ENCODE results near the gene RHOU. TPM values are rescaled to one million over a fixed set of nuclear protein-coding genes. Genes with fewer than 3 reads are reported as not detected.

The RHOU gene
- total RNA-seq, 4 donors from 2014 or later = 18.5 to 38.4 (median 23.5) TPM

DNA sequence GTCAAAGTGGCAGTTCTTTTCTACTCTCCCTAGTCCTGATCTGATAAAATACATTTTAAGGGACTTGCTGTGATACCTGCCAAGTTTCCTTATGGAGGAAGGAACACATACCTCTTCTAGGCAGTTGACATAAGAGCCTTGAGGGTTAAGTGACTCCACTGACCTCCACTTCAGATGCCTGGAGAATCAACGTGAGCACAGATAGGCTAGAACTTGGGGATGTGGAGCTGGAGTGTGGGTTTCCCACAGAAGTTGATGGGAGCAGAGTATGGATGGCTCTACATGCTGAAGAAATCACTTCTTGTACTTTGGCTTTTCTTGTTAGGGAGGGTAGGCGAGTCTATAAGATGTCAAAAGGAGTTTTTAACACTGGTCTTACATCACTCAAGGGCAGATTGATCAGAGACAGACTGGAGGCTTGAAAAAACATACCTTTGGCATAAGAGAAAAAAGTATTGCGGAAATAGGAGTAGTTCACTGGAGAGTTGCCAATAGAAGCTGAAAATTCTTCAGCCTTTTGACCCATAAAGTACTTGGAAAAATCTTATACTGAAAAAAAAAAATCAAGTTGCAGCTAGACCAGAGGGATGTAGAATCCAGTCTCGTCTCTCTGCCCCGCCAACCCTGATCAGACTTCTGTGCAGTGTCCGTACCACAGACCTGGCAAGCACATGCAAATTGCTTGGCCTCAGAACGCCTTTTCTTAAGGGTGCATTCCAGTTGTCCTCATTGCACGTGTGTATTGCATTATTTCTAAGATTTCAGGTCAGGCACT is 5.5 kb downstream of the RHOU start:
- DNase-seq = peak; percentile 81 to 84
- TF ChIP-seq POLR2A (IDR thresholded peaks at IDR 0.05) = no peak
- TF ChIP-seq, protein P1, sequence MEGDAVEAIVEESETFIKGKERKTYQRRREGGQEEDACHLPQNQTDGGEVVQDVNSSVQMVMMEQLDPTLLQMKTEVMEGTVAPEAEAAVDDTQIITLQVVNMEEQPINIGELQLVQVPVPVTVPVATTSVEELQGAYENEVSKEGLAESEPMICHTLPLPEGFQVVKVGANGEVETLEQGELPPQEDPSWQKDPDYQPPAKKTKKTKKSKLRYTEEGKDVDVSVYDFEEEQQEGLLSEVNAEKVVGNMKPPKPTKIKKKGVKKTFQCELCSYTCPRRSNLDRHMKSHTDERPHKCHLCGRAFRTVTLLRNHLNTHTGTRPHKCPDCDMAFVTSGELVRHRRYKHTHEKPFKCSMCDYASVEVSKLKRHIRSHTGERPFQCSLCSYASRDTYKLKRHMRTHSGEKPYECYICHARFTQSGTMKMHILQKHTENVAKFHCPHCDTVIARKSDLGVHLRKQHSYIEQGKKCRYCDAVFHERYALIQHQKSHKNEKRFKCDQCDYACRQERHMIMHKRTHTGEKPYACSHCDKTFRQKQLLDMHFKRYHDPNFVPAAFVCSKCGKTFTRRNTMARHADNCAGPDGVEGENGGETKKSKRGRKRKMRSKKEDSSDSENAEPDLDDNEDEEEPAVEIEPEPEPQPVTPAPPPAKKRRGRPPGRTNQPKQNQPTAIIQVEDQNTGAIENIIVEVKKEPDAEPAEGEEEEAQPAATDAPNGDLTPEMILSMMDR (IDR thresholded peaks at IDR 0.05) = no peak
- no peak overlapping the region for H3K4me3 ChIP-seq (replicated peaks in 1 of 3)
- H3K27me3 ChIP-seq = no peaks in the 10 kb centered on the region
- peaks cover 32 to 41% of the 10 kb centered on the region in 2 donors for H3K4me1 ChIP-seq
- H3K9me3 ChIP-seq = no peaks in the 10 kb centered on the region
- H3K27ac ChIP-seq = peak overlapping the region; percentile 25 to 96 (median 62)
- H3K36me3 ChIP-seq = peaks cover 19 to 22% of the 10 kb centered on the region in 2 donors
- intact Hi-C loops (cut with DNase I) = no loop called here
- 25 to 36% methylated on average over 8 of the region's 8 CpGs for WGBS, 2 donors

DNA sequence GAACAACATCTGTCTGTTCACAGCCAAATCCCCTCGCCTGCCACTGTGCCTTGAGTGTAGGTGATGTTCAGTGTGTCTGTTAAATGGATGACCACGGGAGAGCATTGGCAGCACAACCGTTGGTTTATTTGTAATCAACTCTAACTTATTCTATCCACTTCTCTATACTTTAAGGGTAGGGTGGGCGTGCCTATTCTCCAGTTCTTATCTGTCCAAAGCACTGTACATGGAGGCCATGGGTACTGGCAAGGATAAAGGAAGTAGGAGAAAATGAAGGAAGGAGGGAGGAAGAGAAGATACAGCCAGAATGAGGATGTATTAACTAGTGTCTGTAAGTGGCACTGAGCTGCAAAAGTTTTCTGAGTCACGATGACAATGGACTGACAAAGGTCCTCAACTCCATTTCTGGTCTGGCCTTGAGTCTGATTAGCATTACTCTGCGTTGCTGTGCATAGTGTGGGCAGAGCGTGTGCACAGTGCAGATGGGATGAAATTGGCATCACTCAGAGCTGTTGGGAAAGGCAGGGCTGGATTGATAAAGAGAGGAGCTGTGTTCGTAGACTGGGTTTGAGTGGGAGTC is 7.1 kb downstream of the RHOU start:
- Histone ChIP-seq H3K9me3 (no peaks in the 10 kb centered on the region), H3K4me3 (replicated peaks in 1 of 3) (no peak overlapping the region), H3K4me1 (peaks cover 27 to 41% of the 10 kb centered on the region in 2 donors), H3K27ac (no peak overlapping the region), H3K36me3 (peaks cover 19 to 22% of the 10 kb centered on the region in 2 donors), H3K27me3 (no peaks in the 10 kb centered on the region)
- WGBS, 2 donors = 94 to 95% methylated on average over 8 of the region's 8 CpGs
- intact Hi-C loops (cut with DNase I) = no loop called here
- DNase-seq = no peak
- TF ChIP-seq, protein P1 (IDR thresholded peaks at IDR 0.05) = no peak
- TF ChIP-seq POLR2A (IDR thresholded peaks at IDR 0.05) = no peak

DNA sequence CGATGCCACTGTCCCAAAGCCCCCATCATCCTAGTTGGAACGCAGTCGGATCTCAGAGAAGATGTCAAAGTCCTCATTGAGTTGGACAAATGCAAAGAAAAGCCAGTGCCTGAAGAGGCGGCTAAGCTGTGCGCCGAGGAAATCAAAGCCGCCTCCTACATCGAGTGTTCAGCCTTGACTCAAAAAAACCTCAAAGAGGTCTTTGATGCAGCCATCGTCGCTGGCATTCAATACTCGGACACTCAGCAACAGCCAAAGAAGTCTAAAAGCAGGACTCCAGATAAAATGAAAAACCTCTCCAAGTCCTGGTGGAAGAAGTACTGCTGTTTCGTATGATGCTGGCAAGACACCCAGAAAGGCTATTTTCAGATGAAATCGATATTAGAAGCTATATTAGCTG is 8.1 kb downstream of the RHOU start:
- TF ChIP-seq, protein P1 (IDR thresholded peaks at IDR 0.05) = no peak
- TF ChIP-seq POLR2A (IDR thresholded peaks at IDR 0.05) = no peak
- no peaks in the 10 kb centered on the region for H3K27me3 ChIP-seq
- WGBS, 2 donors = 95 to 96% methylated on average over 13 of the region's 13 CpGs
- H3K4me3 ChIP-seq (replicated peaks in 1 of 3) = no peak overlapping the region
- no peak overlapping the region for H3K27ac ChIP-seq
- H3K4me1 ChIP-seq = peaks cover 22 to 34% of the 10 kb centered on the region in 2 donors
- H3K9me3 ChIP-seq = no peaks in the 10 kb centered on the region
- peaks cover 19 to 22% of the 10 kb centered on the region in 2 donors for H3K36me3 ChIP-seq
- intact Hi-C loops (cut with DNase I) = no loop called here
- no peak for DNase-seq

DNA sequence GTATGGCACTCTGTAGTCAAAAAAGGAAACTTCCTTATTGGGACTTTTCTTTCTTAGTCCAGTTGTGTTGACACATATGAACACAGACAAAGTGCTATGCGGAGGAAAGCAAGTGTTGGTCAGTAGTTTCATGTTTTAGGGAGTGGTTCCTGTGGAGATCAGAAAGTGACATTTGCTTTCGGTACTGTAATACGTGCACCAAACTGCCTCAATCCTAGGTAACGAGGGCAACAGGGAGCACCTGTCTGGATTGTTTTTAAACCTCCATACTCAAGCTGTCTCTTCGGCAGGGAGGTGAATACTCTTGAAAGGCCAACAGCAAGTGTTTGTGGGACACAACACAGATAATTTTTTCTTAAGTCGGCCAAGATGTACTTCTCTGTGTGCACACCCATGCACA is 9.1 kb downstream of the RHOU start:
- no peak overlapping the region for H3K27ac ChIP-seq
- no peak overlapping the region for H3K4me3 ChIP-seq (replicated peaks in 1 of 3)
- H3K9me3 ChIP-seq = no peaks in the 10 kb centered on the region
- peaks cover 19 to 22% of the 10 kb centered on the region in 2 donors for H3K36me3 ChIP-seq
- peaks cover 22 to 24% of the 10 kb centered on the region in 2 donors for H3K4me1 ChIP-seq
- intact Hi-C loops (cut with DNase I) = no loop called here
- 79 to 87% methylated on average over 6 of the region's 6 CpGs for WGBS, 2 donors
- no peaks in the 10 kb centered on the region for H3K27me3 ChIP-seq
- DNase-seq = no peak
- no peak for TF ChIP-seq POLR2A (IDR thresholded peaks at IDR 0.05)
- TF ChIP-seq, protein P1 (IDR thresholded peaks at IDR 0.05) = no peak

DNA sequence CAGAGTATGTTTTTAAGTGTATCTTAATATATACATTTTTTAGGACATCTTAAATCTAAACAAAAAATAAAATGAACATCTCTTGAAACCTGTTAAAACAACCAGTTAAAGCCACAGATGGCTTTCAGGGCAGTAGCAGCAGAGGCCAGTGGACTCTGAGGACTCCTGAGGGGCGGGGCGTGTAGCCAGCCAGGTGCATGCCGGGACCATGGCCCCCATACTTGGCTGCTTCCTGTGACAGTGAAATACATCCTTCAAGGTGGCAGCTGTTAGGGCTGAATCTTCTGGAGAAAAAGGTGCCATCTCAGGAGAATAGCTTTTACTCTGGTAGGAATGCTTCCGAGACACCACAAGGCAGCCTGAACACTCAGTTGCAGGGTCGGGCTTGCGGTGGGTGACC is 9.6 kb downstream of the RHOU start:
- Histone ChIP-seq H3K4me3 (replicated peaks in 1 of 3) (no peak overlapping the region), H3K27ac (no peak overlapping the region), H3K36me3 (peaks cover 19 to 22% of the 10 kb centered on the region in 2 donors), H3K9me3 (no peaks in the 10 kb centered on the region), H3K4me1 (peaks cover 17 to 18% of the 10 kb centered on the region in 2 donors), H3K27me3 (no peaks in the 10 kb centered on the region)
- WGBS, 2 donors = 95 to 99% methylated on average over 6 of the region's 6 CpGs
- intact Hi-C loops (cut with DNase I) = no loop called here
- TF ChIP-seq, protein P1 (IDR thresholded peaks at IDR 0.05) = no peak
- TF ChIP-seq POLR2A (IDR thresholded peaks at IDR 0.05) = no peak
- DNase-seq = no peak
